Fibroblast of lung (primary cell): ENCODE data around the gene GNG12.

Experiments used
- EZH2 ChIP-seq: IDR thresholded peaks from 2 replicates; pipeline ENCODE4 v1.5.1; 2012; ENCODE audit warnings: low read length, control low read depth, mild to moderate bottlenecking; ENCODE audit errors: missing control alignments
- TF ChIP-seq, protein P1 (sequence below), 2 donors: IDR thresholded peaks in 1 of 2; conservative IDR thresholded peaks in 1 of 2; 1 replicate in 1 of 2; 2 replicates in 1 of 2; pipeline ENCODE4 v1.5.1; 2011 to 2012; ENCODE audit warnings: low read length in 2 of 2, control low read depth in 1 of 2, inconsistent platforms in 1 of 2, low read depth in 1 of 2, mild to moderate bottlenecking in 1 of 2

DNA sequence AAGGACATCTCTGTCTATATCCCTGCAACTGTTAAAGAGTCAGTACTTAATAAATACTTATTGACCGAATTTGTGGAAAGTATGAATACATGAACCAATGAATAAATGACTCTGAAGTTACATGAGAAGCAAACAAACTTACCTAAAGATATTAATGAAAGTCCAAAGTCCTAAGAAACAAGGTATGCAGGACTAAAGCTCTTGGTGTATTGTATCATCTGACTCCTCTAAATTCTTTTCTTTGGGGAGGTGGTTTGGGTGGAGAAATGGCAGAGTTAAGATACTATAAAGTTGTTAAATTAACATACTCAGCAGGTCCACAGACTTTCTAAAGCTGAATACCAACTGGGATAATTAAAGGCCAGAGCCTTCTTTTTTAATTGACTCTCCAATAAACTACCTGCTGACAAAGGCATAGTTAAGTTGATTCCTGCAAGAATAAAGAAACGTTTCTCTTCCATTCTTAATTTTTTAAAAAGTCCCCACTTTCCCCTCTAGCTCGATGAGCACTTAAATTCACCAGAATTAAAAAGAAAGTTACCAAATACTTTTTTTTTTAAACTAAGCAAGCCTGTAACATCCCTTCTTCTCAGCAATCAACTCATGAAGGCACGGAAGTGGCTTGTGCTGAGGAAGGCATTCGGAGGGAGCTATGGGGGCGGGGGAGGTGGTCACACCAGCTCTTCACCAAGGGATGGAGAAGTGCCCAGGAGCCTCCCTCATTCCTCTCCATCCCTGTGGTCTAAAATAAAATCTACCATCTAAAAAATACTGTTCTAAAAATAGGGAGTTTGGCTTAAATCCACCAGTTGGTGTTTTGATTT lies 87.2 kb downstream of the GNG12 start:
- TF ChIP-seq, protein P1, sequence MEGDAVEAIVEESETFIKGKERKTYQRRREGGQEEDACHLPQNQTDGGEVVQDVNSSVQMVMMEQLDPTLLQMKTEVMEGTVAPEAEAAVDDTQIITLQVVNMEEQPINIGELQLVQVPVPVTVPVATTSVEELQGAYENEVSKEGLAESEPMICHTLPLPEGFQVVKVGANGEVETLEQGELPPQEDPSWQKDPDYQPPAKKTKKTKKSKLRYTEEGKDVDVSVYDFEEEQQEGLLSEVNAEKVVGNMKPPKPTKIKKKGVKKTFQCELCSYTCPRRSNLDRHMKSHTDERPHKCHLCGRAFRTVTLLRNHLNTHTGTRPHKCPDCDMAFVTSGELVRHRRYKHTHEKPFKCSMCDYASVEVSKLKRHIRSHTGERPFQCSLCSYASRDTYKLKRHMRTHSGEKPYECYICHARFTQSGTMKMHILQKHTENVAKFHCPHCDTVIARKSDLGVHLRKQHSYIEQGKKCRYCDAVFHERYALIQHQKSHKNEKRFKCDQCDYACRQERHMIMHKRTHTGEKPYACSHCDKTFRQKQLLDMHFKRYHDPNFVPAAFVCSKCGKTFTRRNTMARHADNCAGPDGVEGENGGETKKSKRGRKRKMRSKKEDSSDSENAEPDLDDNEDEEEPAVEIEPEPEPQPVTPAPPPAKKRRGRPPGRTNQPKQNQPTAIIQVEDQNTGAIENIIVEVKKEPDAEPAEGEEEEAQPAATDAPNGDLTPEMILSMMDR (conservative IDR thresholded peaks at IDR 0.05 in 1 of 2, IDR thresholded peaks at IDR 0.05 in 1 of 2; ENCODE audit: low read depth in 1 of 2, low read length in 2 of 2): no peak
- TF ChIP-seq EZH2: no peak
